ENCODE data around the gene AQP5. TPM values are rescaled to one million over a fixed set of nuclear protein-coding genes. Genes with fewer than 3 reads are reported as not detected.

Gene AQP5
- total and polyA plus RNA-seq, 11 donors = 0.20 to 0.78 (median 0.51) TPM; not detected in 4

DNA sequence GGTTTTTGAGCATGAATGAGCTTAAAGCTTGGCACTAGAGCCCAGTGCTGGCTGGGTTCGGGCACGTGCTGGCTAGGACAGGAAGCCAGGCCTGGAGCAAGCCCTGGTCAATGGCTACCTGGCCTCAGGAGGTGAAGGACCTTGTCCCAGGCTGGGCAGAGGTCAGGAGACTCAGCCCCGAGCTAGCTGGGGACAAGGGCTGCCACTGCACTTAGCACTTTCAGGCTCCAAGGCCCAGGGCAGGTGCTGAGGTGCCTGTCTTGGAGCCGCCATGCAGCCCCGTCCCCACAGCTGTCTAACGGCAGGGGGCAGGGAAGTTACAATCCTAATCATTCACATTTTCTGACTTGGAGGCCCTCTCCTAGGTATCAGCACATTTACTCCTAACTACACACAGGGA, 6.8 kb downstream of the AQP5 start:
- H3K4me1 ChIP-seq = peaks cover 0 to 13% (median 9%) of the 10 kb centered on the region in 12 donors
- TF ChIP-seq, protein P1, sequence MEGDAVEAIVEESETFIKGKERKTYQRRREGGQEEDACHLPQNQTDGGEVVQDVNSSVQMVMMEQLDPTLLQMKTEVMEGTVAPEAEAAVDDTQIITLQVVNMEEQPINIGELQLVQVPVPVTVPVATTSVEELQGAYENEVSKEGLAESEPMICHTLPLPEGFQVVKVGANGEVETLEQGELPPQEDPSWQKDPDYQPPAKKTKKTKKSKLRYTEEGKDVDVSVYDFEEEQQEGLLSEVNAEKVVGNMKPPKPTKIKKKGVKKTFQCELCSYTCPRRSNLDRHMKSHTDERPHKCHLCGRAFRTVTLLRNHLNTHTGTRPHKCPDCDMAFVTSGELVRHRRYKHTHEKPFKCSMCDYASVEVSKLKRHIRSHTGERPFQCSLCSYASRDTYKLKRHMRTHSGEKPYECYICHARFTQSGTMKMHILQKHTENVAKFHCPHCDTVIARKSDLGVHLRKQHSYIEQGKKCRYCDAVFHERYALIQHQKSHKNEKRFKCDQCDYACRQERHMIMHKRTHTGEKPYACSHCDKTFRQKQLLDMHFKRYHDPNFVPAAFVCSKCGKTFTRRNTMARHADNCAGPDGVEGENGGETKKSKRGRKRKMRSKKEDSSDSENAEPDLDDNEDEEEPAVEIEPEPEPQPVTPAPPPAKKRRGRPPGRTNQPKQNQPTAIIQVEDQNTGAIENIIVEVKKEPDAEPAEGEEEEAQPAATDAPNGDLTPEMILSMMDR (IDR thresholded peaks at IDR 0.05) = no peak
- no peak for TF ChIP-seq POLR2A (IDR thresholded peaks at IDR 0.05)
- WGBS, 4 donors = 84 to 89% (median 88%) methylated on average over 4 to 6 of the region's 6 CpGs
- no peak overlapping the region for H3K4me3 ChIP-seq
- H3K27me3 ChIP-seq = peaks cover 0 to 36% (median 7%) of the 10 kb centered on the region in 9 donors
- H3K36me3 ChIP-seq = no peaks in the 10 kb centered on the region
- intact Hi-C loops (cut with DNase I) = loop anchor here in 9 of 10 donors (1.0 to 10.0 kb wide), 8 partner anchors 84 to 216 kb away; no protein-coding TSS in a partner anchor
- no peaks in the 10 kb centered on the region for H3K9me3 ChIP-seq
- H3K27ac ChIP-seq = no peak overlapping the region
- ATAC-seq (no peak), DNase-seq (no peak)

DNA sequence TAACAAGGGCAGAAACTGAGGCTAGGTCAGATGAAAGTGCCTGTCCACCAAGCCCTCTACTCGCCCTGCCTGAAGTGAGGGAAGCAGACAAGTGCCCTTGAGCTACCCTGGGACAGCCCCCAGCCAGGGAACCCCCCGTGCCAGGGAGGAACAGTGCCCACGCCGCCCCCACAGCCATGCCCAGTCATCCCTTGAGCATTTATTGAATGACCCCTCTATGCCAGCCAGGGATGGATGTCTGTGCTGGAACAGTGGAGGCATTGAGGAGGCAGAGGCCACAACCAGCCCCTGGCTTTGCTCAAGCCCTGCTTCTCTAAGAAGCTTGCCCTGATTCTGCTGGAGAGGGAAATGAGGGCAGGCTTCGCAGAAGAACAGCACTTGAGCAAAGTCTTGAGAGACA, 7.4 kb downstream of the AQP5 start:
- WGBS, 4 donors = 76 to 87% (median 85%) methylated on average over 3 to 5 of the region's 5 CpGs
- peaks cover 0 to 31% (median 7%) of the 10 kb centered on the region in 9 donors for H3K27me3 ChIP-seq
- H3K36me3 ChIP-seq = no peaks in the 10 kb centered on the region
- ATAC-seq (no peak), DNase-seq (no peak)
- TF ChIP-seq, protein P1 (IDR thresholded peaks at IDR 0.05) = no peak
- no peak for TF ChIP-seq POLR2A (IDR thresholded peaks at IDR 0.05)
- intact Hi-C loops (cut with DNase I) = loop anchor here in 9 of 10 donors (5.0 to 10.0 kb wide), 7 partner anchors 83 to 216 kb away; no protein-coding TSS in a partner anchor
- no peaks in the 10 kb centered on the region for H3K9me3 ChIP-seq
- H3K27ac ChIP-seq = no peak overlapping the region
- peaks cover 0 to 14% (median 9%) of the 10 kb centered on the region in 12 donors for H3K4me1 ChIP-seq
- no peak overlapping the region for H3K4me3 ChIP-seq

DNA sequence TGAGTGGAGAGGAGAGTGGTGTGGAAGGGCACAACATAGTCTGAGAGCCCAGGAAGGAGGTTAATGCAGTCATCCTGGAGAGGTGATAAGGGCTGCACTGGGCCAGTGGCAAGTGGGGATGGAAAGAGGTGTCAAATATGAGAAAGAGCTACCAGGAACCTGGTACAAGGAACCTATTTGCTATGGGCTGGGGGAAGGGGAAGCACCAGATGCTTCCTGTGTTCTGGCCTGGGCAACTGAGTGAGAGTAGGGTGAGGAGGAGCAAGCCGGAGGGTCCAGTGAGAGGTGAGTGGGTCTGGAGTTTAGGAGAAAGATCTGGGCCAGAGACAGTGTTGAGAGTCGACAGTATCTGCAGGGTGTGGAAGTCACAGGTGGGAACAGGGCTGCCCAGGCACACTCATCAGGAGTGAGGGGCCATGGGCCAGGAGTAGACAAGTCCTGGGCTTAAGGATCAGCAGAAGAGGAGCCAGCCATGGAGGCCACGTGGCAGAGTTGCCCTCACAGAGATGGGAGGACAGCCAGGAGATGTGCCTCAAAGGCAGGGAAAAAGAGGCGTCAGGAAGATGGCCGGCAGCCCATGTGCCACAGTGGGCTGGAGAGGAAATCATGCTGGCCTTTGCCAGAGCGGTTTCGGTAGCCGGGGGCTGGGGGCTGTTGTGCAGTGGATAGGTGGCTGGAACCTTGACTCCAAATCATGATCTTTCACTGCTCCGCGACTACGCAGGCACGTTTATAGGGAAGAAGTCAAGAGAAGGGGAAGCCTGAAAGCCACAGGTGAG, 8.2 kb downstream of the AQP5 start:
- no peak for TF ChIP-seq POLR2A (IDR thresholded peaks at IDR 0.05)
- TF ChIP-seq, protein P1 (IDR thresholded peaks at IDR 0.05) = no peak
- H3K4me1 ChIP-seq = peaks cover 0 to 22% (median 12%) of the 10 kb centered on the region in 12 donors
- DNase-seq = no peak
- H3K4me3 ChIP-seq = no peak overlapping the region
- peak overlapping the region in 1 of 12 donors; percentile 5 for H3K27ac ChIP-seq
- H3K9me3 ChIP-seq = no peaks in the 10 kb centered on the region
- no peak for ATAC-seq
- intact Hi-C loops (cut with DNase I) = loop anchor here in 9 of 10 donors (5.0 to 10.0 kb wide), 8 partner anchors 82 to 215 kb away; partner anchors contain the start of gene ASIC1 (in 1 of the 9)
- 80 to 84% (median 82%) methylated on average over 12 of the region's 12 CpGs for WGBS, 4 donors
- H3K27me3 ChIP-seq = peaks cover 0 to 29% (median 7%) of the 10 kb centered on the region in 9 donors
- no peaks in the 10 kb centered on the region for H3K36me3 ChIP-seq

DNA sequence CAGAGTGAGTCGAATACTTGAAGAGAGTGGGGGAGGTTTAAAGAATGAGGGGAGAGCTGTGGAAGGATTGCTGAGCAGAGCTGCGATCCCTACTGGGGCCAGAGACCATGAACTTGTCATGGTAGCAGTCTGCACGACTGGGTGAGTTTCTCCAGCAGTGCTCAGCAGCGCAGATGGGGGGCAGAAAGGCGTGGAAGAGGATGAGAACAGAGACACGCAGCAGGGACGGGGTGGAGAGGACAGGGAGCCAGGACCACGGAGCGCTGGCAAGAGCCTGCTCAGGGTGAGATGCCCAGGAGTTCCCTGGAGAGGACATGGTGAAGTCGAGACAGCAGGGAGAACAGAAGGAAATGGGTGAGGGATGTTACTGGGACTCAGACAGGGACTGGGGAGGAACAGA, 9.0 kb downstream of the AQP5 start:
- no peak overlapping the region for H3K27ac ChIP-seq
- no peak for ATAC-seq
- TF ChIP-seq, protein P1 (IDR thresholded peaks at IDR 0.05) = no peak
- TF ChIP-seq POLR2A (IDR thresholded peaks at IDR 0.05) = no peak
- peaks cover 0 to 29% (median 15%) of the 10 kb centered on the region in 12 donors for H3K4me1 ChIP-seq
- no peak for DNase-seq
- H3K9me3 ChIP-seq = no peaks in the 10 kb centered on the region
- no peak overlapping the region for H3K4me3 ChIP-seq
- intact Hi-C loops (cut with DNase I) = loop anchor here in 1 of 10 donors (5.0 kb wide), 1 partner anchor 87 kb away; the partner anchor contains the start of gene ASIC1
- WGBS, 4 donors = 60 to 82% (median 71%) methylated on average over 10 of the region's 10 CpGs
- H3K27me3 ChIP-seq = peaks cover 0 to 29% (median 7%) of the 10 kb centered on the region in 9 donors
- no peaks in the 10 kb centered on the region for H3K36me3 ChIP-seq
